HepG2 (cell line): Measurements from ENCODE around the gene SLC43A1. TPM values are rescaled to one million over a fixed set of nuclear protein-coding genes. Genes with fewer than 3 reads are reported as not detected.
A peak's percentile ranks its signal among the peaks of the same experiment; 100 is the strongest.

Experiments used
- ATAC-seq: fragments of 200-7000 bp; cut with Tn5 transposase; 3 replicates; pipeline ENCODE4 v1.9.1; 2020; ENCODE audit warnings: mild to moderate bottlenecking, moderate library complexity
- BruUV-seq: library from RNA; stranded (reverse); fragments of 400-500 nt; replicated peaks from 2 replicates; lab custom pipeline; 2021; lab: Mats Ljungman, UMichigan
- CTCF ChIA-PET: fragments of 300-600 bp; formaldehyde crosslinking; extraction: SDS; loops from one replicate; lab custom pipeline; 2021; ENCODE audit warnings: low total read pairs, inconsistent platforms, low intra/inter-chr PET ratio; lab: Yijun Ruan, JAX
- POLR2A ChIA-PET: fragments of 350-600 bp; sonication (Branson Sonifier 250); formaldehyde crosslinking; loops from one replicate; lab custom pipeline; 2020; ENCODE audit warnings: antibody characterized with exemption, inconsistent platforms; lab: Yijun Ruan, JAX
- DNase-seq: peaks from one replicate; pipeline ENCODE4 v3.0.0-alpha.2; 2015; ENCODE audit warnings: low spot score
- FAIRE-seq: peaks from 3 replicates; lab custom pipeline; 2011; peaks lifted over from hg19 to GRCh38; lab: Jason Lieb, UNC
- H2AFZ ChIP-seq: one replicate; pipeline ENCODE4 v1.6.1; 2011; ENCODE audit warnings: low read length, inconsistent platforms
- H3K27ac ChIP-seq: fragments of 300-600 bp; 3 replicates; pipeline ENCODE4 v1.8.0; 2011; ENCODE audit warnings: mixed run types, mild to moderate bottlenecking, mixed read lengths, low read length, inconsistent platforms; ENCODE audit not compliant: insufficient read depth; ENCODE audit errors: extremely low read length
- H3K27me3 ChIP-seq, 2 experiments: fragments of 200-600 bp in 1 of 2; 2 replicates in 1 of 2; 3 replicates in 1 of 2; pipeline versions ENCODE4 v1.6.0 to v1.8.0; 2011; ENCODE audit warnings: low read length in 2 of 2, mild to moderate bottlenecking in 2 of 2, moderate library complexity in 2 of 2, inconsistent platforms in 1 of 2; ENCODE audit not compliant: insufficient read depth in 2 of 2, control insufficient read depth in 1 of 2
- H3K36me3 ChIP-seq, 2 experiments: fragments of 200-600 bp in 1 of 2; replicated peaks in 1 of 2; 2 replicates in 1 of 2; 3 replicates in 1 of 2; pipeline versions ENCODE4 v1.5.1 to v1.8.0; 2011; ENCODE audit warnings: low read length in 2 of 2, inconsistent platforms in 1 of 2; ENCODE audit not compliant: insufficient read depth in 2 of 2, control insufficient read depth in 1 of 2
- H3K4me1 ChIP-seq: 2 replicates; pipeline ENCODE4 v1.5.1; 2012; ENCODE audit warnings: low read length, inconsistent platforms; ENCODE audit not compliant: insufficient read depth
- H3K4me2 ChIP-seq: 2 replicates; pipeline ENCODE4 v1.6.0; 2011; ENCODE audit warnings: low read depth, low read length, inconsistent platforms
- H3K4me3 ChIP-seq, 3 experiments: fragments of 200-600 bp in 1 of 3; sonication (generic), shearing (Covaris generic) in 1 of 3; replicated peaks in 1 of 3; 2 replicates each; pipeline ENCODE4 v1.5.1; 2011 to 2016; ENCODE audit warnings: low read length in 3 of 3, inconsistent platforms in 2 of 3, low read depth in 2 of 3, mild to moderate bottlenecking in 2 of 3, control low read depth in 1 of 3, mixed read lengths in 1 of 3; ENCODE audit not compliant: insufficient read depth in 1 of 3
- H3K79me2 ChIP-seq: one replicate; pipeline ENCODE4 v1.6.1; 2011; ENCODE audit warnings: low read length, inconsistent platforms; ENCODE audit not compliant: insufficient read depth
- H3K9ac ChIP-seq: 2 replicates; pipeline ENCODE4 v1.6.0; 2011; ENCODE audit warnings: mild to moderate bottlenecking, low read depth, low read length, inconsistent platforms; ENCODE audit not compliant: insufficient read depth
- H3K9me3 ChIP-seq: 2 replicates; pipeline ENCODE4 v1.5.1; 2012; ENCODE audit warnings: mild to moderate bottlenecking, low read length
- H4K20me1 ChIP-seq: 2 replicates; pipeline ENCODE4 v1.6.0; 2011; ENCODE audit warnings: inconsistent platforms, mild to moderate bottlenecking, low read length, moderate library complexity; ENCODE audit not compliant: insufficient read depth
- FOXJ3 ChIP-seq: sonication (generic); formaldehyde crosslinking; IDR thresholded peaks from 2 replicates; pipeline ENCODE4 v1.4.0; 2020; ENCODE audit warnings: missing genetic modification reagents, mild to moderate bottlenecking, borderline replicate concordance
- FOXO1 ChIP-seq: sonication (generic); formaldehyde crosslinking; IDR thresholded peaks from 2 replicates; pipeline ENCODE4 v1.4.0; 2020; ENCODE audit warnings: missing genetic modification reagents
- HOXA7 ChIP-seq: sonication (generic); formaldehyde crosslinking; IDR thresholded peaks from 2 replicates; pipeline ENCODE4 v1.8.1; 2022; ENCODE audit warnings: mild to moderate bottlenecking, missing genetic modification reagents, moderate library complexity
- KDM5B ChIP-seq: sonication (generic); formaldehyde crosslinking; IDR thresholded peaks from 2 replicates; pipeline ENCODE4 v1.4.0; 2020; ENCODE audit warnings: missing genetic modification reagents, mild to moderate bottlenecking, borderline replicate concordance
- POGK ChIP-seq: sonication (generic); formaldehyde crosslinking; conservative IDR thresholded peaks from 2 replicates; pipeline ENCODE4 v1.8.0; 2022; ENCODE audit warnings: mild to moderate bottlenecking, moderate library complexity, missing genetic modification reagents
- PRDM15 ChIP-seq: sonication (generic); formaldehyde crosslinking; IDR thresholded peaks from 2 replicates; pipeline ENCODE4 v1.4.0; 2020; ENCODE audit warnings: missing genetic modification reagents
- ZBTB38 ChIP-seq: sonication (generic); formaldehyde crosslinking; IDR thresholded peaks from 2 replicates; pipeline ENCODE4 v1.5.1; 2020; ENCODE audit warnings: mild to moderate bottlenecking, missing genetic modification reagents
- ZNF205 ChIP-seq: IDR thresholded peaks from 2 replicates; pipeline ENCODE4 v1.6.1; 2018; ENCODE audit warnings: missing biosample characterization, missing genetic modification reagents
- ZNF276 ChIP-seq: sonication (generic); formaldehyde crosslinking; IDR thresholded peaks from 2 replicates; pipeline ENCODE4 v1.4.0; 2020; ENCODE audit warnings: mild to moderate bottlenecking, low read depth, missing genetic modification reagents
- ZNF33B ChIP-seq: sonication (generic); formaldehyde crosslinking; IDR thresholded peaks from 2 replicates; pipeline ENCODE4 v1.5.1; 2020; ENCODE audit warnings: mild to moderate bottlenecking, missing genetic modification reagents
- ZNF580 ChIP-seq: IDR thresholded peaks from 2 replicates; pipeline ENCODE4 v1.6.1; 2016; ENCODE audit warnings: low read depth, borderline replicate concordance
- ZNF777 ChIP-seq: sonication (generic); formaldehyde crosslinking; IDR thresholded peaks from 2 replicates; pipeline ENCODE4 v1.4.0; 2020; ENCODE audit warnings: missing genetic modification reagents
- ZNF788 ChIP-seq: sonication (generic); formaldehyde crosslinking; IDR thresholded peaks from 2 replicates; pipeline ENCODE4 v1.5.0; 2020; ENCODE audit warnings: mild to moderate bottlenecking, missing genetic modification reagents, borderline replicate concordance
- WGBS: methylation state at CpG from one replicate; pipeline ENCODE4 v1.1.6; 2017; ENCODE audit warnings: low lambda C conversion rate; 5-methylcytosine and 5-hydroxymethylcytosine counted together
- in situ Hi-C: cut with HindIII; loops from 2 replicates; pipeline ENCODE4 v1.10.0; 2017; ENCODE audit warnings: low pct_unique_long_range_greater_than_20kb; ENCODE audit not compliant: extremely low pct_ligation_motif_present
- intact Hi-C: fragments of 100-400 bp; cut with micrococcal nuclease; formaldehyde crosslinking; loops from one replicate; pipeline ENCODE4 v1.10.0; 2022; ENCODE audit not compliant: unreplicated experiment
- polyA plus RNA-seq, 8 experiments: library from polyadenylated mRNA; depleted of rRNA in 3 of 8; stranded (reverse) in 7 of 8; unstranded in 1 of 8; fragments of >200 nt; fragmentation: Illumina TruSeq in 4 of 8; extraction: Trizol in 4 of 8; gene quantifications; 2 replicates each; pipeline versions ENCODE4 v1.2.1 to v1.2.3, GENCODE V29; 2011 to 2016; ENCODE audit warnings: low read depth in 4 of 8, missing spikeins in 1 of 8, mixed read lengths in 1 of 8; ENCODE audit not compliant: insufficient read depth in 1 of 8
- total RNA-seq, 5 experiments: library from RNA; depleted of rRNA; stranded (reverse); fragments of >200 nt; fragmentation: Illumina TruSeq; extraction: Trizol; gene quantifications; 2 replicates each; pipeline ENCODE4 v1.2.3, GENCODE V29; 2016; ENCODE audit warnings: low read depth in 1 of 5

SLC43A1 gene
- total and polyA plus RNA-seq, 2 of the 13 experiments (the other 11 are each of a cell fraction or from before 2014, with no cell fraction given), result 72.3 to 87.6 TPM

GRCh38 chr11:57458060-57458409, 57.5 kb downstream of the SLC43A1 start (continued):
- peak; percentile 57; the same call in 1 of the 2 replicates for TF ChIP-seq POGK (CRISPR knock-in tag)
- TF ChIP-seq PRDM15, result peak; percentile 81; the same call in 1 of the 2 replicates
- TF ChIP-seq ZBTB38, result no peak

- ATAC-seq (no peak; the same call in 2 of the 3 replicates), FAIRE-seq (no peak), DNase-seq (no peak)
- no peak overlapping the region for H2AFZ ChIP-seq
- 33% methylated on average over 7 of the region's 7 CpGs for WGBS
- ChIA-PET POLR2A (interaction anchor here (0.8 to 3.6 kb wide), 14 partner anchors 9 to 321 kb away, joined by 3 to 13 read pairs (median 4); partner anchors contain the start of gene SLC43A1), CTCF (interaction anchor here (1.2 to 3.9 kb wide), 8 partner anchors 23 to 1056 kb away, joined by 3 to 26 read pairs (median 4); no protein-coding TSS in a partner anchor)
- intact Hi-C loops, result loop anchor here (1.0 kb wide), 4 partner anchors 70 to 184 kb away; partner anchors contain the start of gene UBE2L6
- no TSS peak for BruUV-seq
- no peaks in the 10 kb centered on the region for H3K36me3 ChIP-seq
- H4K20me1 ChIP-seq, result no peaks in the 10 kb centered on the region
- no peak overlapping the region; the same call in 1 of the 2 replicates for H3K9ac ChIP-seq
- in situ Hi-C loops, result loop anchor here (5.0 to 10.0 kb wide), 2 partner anchors 110 to 187 kb away; partner anchors contain the start of gene YPEL4
- H3K4me2 ChIP-seq, result peak overlapping the region; percentile 96
- peaks cover 72% of the 10 kb centered on the region for H3K4me1 ChIP-seq
- peak overlapping the region; percentile 49 for H3K27ac ChIP-seq
- H3K79me2 ChIP-seq, result no peaks in the 10 kb centered on the region
- H3K4me3 ChIP-seq, result peak overlapping the region; percentile 57 to 75 (median 66); a peak in 5 of 6 replicates
- H3K27me3 ChIP-seq, result peaks cover 3 to 14% of the 10 kb centered on the region in 2 experiments; a peak in 4 of 5 replicates
- no peaks in the 10 kb centered on the region for H3K9me3 ChIP-seq
- 0 out of 2 replicates have a peak, but pooled peaks have one; percentile 1 for TF ChIP-seq FOXO1 (CRISPR knock-in tag)
- no peak for TF ChIP-seq ZNF580 (CRISPR knock-in tag)
- peak; percentile 68; the same call in 1 of the 2 replicates for TF ChIP-seq ZNF33B (CRISPR knock-in tag)
- TF ChIP-seq HOXA7, result no peak
- peak; percentile 6; the same call in 1 of the 2 replicates for TF ChIP-seq ZNF205 (CRISPR knock-in tag)
- peak; percentile 46; the same call in 1 of the 2 replicates for TF ChIP-seq ZNF777
- TF ChIP-seq ZNF276 (CRISPR knock-in tag), result no peak
- peak; percentile 40; the same call in 1 of the 2 replicates for TF ChIP-seq ZNF788 (CRISPR knock-in tag)
- TF ChIP-seq KDM5B (CRISPR knock-in tag), result no peak
- no peak for TF ChIP-seq FOXJ3 (CRISPR knock-in tag)
These were observed 57.9 kb downstream of the SLC43A1 start for GRCh38 chr11:57457643-57458023.
